Measurements from ENCODE around the gene ZNF135.

DNA sequence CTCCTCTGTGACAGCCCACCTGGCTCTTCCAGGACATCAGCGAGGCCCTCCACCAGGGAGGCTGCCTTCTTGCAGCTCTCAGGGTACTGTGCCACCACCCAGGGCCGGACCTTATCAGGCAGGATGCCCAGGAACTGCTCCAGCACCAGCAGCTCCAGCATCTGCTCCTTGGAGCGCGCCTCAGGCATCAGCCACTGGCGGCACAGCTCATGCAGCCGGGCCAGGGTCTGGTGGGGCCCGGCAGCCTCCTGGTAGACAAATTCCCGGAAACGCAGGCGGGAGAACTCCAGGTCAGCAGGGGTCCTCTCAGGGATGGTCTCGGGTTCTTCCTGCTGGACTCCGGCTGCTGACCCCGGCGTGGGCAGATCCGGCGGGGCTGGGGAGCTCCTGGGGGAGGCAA is 30.8 kb downstream of the ZNF135 start:
- TF ChIP-seq, protein P1, sequence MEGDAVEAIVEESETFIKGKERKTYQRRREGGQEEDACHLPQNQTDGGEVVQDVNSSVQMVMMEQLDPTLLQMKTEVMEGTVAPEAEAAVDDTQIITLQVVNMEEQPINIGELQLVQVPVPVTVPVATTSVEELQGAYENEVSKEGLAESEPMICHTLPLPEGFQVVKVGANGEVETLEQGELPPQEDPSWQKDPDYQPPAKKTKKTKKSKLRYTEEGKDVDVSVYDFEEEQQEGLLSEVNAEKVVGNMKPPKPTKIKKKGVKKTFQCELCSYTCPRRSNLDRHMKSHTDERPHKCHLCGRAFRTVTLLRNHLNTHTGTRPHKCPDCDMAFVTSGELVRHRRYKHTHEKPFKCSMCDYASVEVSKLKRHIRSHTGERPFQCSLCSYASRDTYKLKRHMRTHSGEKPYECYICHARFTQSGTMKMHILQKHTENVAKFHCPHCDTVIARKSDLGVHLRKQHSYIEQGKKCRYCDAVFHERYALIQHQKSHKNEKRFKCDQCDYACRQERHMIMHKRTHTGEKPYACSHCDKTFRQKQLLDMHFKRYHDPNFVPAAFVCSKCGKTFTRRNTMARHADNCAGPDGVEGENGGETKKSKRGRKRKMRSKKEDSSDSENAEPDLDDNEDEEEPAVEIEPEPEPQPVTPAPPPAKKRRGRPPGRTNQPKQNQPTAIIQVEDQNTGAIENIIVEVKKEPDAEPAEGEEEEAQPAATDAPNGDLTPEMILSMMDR (IDR thresholded peaks at IDR 0.05): no peak
- no peak for TF ChIP-seq POLR2A (IDR thresholded peaks at IDR 0.05)
